Airway epithelial cell (primary cell): ENCODE data around the gene STARD8. TPM values are rescaled to one million over a fixed set of nuclear protein-coding genes. Genes with fewer than 3 reads are reported as not detected.

Experiments used
- total RNA-seq: library from RNA; depleted of rRNA; stranded (reverse); fragments of >200 nt; gene quantifications from 2 replicates; pipeline ENCODE4 v1.2.3, GENCODE V29; 2015

The STARD8 gene, protein sequence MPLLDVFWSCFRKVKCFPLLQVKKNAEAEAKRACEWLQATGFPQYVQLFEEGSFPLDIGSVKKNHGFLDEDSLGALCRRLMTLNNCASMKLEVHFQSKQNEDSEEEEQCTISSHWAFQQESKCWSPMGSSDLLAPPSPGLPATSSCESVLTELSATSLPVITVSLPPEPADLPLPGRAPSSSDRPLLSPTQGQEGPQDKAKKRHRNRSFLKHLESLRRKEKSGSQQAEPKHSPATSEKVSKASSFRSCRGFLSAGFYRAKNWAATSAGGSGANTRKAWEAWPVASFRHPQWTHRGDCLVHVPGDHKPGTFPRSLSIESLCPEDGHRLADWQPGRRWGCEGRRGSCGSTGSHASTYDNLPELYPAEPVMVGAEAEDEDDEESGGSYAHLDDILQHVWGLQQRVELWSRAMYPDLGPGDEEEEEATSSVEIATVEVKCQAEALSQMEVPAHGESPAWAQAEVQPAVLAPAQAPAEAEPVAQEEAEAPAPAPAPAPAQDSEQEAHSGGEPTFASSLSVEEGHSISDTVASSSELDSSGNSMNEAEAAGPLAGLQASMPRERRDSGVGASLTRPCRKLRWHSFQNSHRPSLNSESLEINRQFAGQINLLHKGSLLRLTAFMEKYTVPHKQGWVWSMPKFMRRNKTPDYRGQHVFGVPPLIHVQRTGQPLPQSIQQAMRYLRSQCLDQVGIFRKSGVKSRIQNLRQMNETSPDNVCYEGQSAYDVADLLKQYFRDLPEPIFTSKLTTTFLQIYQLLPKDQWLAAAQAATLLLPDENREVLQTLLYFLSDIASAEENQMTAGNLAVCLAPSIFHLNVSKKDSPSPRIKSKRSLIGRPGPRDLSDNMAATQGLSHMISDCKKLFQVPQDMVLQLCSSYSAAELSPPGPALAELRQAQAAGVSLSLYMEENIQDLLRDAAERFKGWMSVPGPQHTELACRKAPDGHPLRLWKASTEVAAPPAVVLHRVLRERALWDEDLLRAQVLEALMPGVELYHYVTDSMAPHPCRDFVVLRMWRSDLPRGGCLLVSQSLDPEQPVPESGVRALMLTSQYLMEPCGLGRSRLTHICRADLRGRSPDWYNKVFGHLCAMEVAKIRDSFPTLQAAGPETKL
- 0.07 TPM in 1 of 2 replicates, not detected in the other for total RNA-seq

DNA sequence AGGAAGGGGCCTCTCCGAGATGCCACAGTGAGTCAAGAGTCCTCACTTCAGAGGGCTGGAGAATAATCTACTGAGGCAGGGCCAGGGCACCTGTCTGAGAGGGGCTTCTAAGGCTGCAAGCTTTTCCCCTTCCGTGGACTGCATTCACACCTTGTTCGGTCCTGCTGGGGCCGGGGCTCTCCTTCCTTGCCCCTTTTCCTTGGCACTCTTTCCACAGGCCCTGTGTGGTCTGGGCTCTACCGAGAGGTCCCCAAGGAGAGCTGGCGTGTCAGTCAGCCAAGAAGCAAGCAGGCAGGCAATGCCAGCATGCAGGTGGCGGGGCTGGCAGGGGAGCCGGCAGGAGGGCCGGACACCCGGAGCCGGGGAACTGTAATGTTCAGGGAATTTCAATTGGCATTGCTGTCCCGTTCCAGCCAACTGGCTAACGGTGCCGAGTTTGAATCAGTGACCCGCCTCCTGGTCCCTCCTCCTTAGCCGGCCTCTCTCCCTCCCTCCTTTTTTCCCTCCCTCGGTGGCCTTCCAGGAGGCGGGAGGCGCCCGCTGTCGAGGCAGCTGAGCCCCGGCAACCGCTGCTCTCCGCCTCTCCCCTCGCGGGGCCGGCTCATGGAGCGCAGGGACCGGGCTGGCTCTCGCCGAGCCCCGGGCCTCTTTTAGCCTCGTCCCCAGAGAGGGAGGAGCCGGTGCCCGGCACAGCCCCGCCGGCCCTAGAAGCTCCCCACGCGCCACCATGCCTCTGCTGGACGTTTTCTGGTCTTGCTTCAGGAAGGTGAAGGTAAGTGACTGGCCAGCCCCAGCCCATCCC lies at the start of gene STARD8:
STARD8 (plus strand) TSS at position 511 of the 802 bp plus-strand sequence; CDS start at position 728, 217 bp downstream.

Other genes starting within 250 kb of the STARD8 start
- 1.3 and 2.0 TPM in 2 replicates for gene OPHN1, start 214.2 kb upstream of the STARD8 start, total RNA-seq
- gene YIPF6, start 148.6 kb upstream of the STARD8 start, total RNA-seq: 18.8 and 19.5 TPM in 2 replicates
- gene EFNB1, start 181.4 kb downstream of the STARD8 start, total RNA-seq: 143 and 173 TPM in 2 replicates